Measurements from ENCODE around the gene THYN1. TPM values are rescaled to one million over a fixed set of nuclear protein-coding genes. Genes with fewer than 3 reads are reported as not detected.

The THYN1 gene
- total RNA-seq, 4 donors from 2014 or later = 37.8 to 62.7 (median 52.3) TPM

DNA sequence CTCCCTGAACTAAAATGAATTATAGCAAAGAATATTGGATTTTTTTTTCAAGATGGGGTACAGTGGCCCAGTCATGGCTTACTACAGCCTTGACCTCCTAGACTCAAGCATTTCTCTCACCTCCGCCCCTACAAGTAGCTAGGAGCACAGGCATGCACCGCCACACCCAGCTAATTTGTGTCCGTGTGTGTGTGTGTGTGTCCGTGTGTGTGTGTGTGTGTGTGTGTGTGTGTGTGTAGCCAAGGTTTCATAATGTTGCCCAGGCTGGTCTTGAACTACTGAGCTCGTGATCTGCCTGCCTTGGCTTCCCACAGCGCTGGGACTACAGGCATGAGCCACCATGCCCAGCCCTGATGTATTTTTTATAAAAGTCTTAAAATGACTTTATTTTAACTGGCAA is 12.6 kb downstream of the THYN1 start:
- no peaks in the 10 kb centered on the region for H3K9me3 ChIP-seq
- H3K4me1 ChIP-seq = no peaks in the 10 kb centered on the region
- H3K4me3 ChIP-seq = no peak overlapping the region
- H3K36me3 ChIP-seq = peaks cover 0 to 69% (median 0%) of the 10 kb centered on the region in 3 donors
- DNase-seq = no peak
- TF ChIP-seq, protein P1, sequence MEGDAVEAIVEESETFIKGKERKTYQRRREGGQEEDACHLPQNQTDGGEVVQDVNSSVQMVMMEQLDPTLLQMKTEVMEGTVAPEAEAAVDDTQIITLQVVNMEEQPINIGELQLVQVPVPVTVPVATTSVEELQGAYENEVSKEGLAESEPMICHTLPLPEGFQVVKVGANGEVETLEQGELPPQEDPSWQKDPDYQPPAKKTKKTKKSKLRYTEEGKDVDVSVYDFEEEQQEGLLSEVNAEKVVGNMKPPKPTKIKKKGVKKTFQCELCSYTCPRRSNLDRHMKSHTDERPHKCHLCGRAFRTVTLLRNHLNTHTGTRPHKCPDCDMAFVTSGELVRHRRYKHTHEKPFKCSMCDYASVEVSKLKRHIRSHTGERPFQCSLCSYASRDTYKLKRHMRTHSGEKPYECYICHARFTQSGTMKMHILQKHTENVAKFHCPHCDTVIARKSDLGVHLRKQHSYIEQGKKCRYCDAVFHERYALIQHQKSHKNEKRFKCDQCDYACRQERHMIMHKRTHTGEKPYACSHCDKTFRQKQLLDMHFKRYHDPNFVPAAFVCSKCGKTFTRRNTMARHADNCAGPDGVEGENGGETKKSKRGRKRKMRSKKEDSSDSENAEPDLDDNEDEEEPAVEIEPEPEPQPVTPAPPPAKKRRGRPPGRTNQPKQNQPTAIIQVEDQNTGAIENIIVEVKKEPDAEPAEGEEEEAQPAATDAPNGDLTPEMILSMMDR (IDR thresholded peaks at IDR 0.05) = no peak
- TF ChIP-seq POLR2A (IDR thresholded peaks at IDR 0.05) = no peak
- H3K27me3 ChIP-seq = no peaks in the 10 kb centered on the region
- no peak overlapping the region for H3K27ac ChIP-seq

DNA sequence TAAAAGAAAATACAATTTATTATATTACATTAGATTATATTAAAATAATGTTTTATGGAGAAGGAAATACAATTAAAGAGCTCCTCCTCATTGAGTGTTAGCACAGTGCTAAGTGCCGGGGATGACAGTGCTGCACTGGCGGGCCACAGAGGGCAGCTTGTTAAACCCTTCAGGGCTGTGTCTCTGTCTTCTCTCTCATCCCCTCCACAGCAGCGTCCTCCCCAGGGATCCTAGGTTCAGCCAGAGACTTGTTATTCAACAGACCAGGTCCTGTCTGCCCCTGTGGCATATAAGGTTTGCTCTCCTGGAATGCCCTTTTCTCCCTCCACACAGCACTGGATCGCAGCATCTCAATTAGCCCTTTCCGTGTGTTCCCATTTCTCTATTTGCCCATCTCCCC is 14.2 kb downstream of the THYN1 start:
- H3K4me3 ChIP-seq = no peak overlapping the region
- no peak overlapping the region for H3K27ac ChIP-seq
- DNase-seq = no peak
- H3K9me3 ChIP-seq = no peaks in the 10 kb centered on the region
- no peaks in the 10 kb centered on the region for H3K27me3 ChIP-seq
- no peak for TF ChIP-seq POLR2A (IDR thresholded peaks at IDR 0.05)
- TF ChIP-seq, protein P1 (IDR thresholded peaks at IDR 0.05) = no peak
- H3K4me1 ChIP-seq = no peaks in the 10 kb centered on the region
- H3K36me3 ChIP-seq = peaks cover 0 to 63% (median 0%) of the 10 kb centered on the region in 3 donors

DNA sequence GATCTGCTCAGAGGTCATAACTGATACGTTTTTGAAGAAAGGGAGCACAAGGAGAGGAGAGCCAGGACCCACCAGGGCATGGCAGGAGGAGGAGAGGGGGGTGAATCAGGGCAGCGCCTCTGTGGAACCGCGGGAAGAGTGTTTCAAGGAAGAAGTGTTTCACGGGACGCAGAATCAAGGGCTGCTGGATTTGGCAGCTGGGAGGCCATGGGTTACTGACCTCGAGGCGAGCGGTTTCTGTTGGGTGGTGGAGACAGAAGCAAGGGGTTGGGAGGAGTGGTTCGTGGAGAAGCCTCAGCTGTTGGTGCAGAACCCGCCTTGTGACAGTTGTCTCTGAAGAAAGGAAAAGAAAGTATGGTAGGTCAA is 15.6 kb downstream of the THYN1 start:
- Histone ChIP-seq H3K27ac (no peak overlapping the region), H3K4me3 (no peak overlapping the region), H3K9me3 (no peaks in the 10 kb centered on the region), H3K27me3 (no peaks in the 10 kb centered on the region), H3K4me1 (no peaks in the 10 kb centered on the region), H3K36me3 (peaks cover 0 to 53% (median 0%) of the 10 kb centered on the region in 3 donors)
- no peak for DNase-seq
- TF ChIP-seq, protein P1 (IDR thresholded peaks at IDR 0.05) = no peak
- TF ChIP-seq POLR2A (IDR thresholded peaks at IDR 0.05) = no peak

DNA sequence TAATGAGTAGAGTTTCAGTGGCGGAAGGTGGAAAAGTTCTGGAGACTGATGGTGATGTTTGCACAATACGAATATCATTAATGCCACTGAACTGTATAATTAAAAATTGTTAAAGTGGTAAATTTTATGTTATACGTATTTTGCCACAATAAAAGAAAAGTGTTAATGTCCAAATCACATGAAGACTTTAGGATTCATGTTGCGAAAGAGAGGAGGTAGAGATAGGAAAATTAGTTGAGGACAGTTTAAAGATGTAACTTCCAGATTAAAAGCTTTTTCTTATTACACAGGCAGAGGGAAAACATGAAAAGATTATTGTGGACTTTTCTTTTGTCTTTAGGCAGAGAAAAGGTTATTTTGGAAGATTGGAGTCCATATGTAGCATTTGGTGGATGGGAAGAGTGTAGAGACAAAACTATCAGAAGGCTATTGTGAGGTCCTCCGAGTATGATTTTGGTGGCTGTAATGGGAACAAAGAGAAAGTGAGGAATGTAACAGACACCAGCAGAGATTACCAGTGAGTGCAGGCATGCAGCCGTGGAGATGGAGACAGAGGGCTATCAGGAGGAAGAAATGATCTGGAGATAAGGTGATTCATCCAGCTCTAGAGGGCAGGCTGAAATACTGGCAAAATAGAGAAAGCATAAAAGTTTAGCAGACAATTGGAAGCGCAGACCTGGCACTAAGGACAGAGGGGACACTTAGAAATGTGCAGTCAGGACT is 16.2 kb downstream of the THYN1 start:
- no peak for DNase-seq
- Histone ChIP-seq H3K27me3 (no peaks in the 10 kb centered on the region), H3K36me3 (peaks cover 0 to 48% (median 0%) of the 10 kb centered on the region in 3 donors), H3K9me3 (no peaks in the 10 kb centered on the region), H3K27ac (no peak overlapping the region), H3K4me1 (no peaks in the 10 kb centered on the region), H3K4me3 (no peak overlapping the region)
- TF ChIP-seq, protein P1 (IDR thresholded peaks at IDR 0.05) = no peak
- TF ChIP-seq POLR2A (IDR thresholded peaks at IDR 0.05) = no peak

DNA sequence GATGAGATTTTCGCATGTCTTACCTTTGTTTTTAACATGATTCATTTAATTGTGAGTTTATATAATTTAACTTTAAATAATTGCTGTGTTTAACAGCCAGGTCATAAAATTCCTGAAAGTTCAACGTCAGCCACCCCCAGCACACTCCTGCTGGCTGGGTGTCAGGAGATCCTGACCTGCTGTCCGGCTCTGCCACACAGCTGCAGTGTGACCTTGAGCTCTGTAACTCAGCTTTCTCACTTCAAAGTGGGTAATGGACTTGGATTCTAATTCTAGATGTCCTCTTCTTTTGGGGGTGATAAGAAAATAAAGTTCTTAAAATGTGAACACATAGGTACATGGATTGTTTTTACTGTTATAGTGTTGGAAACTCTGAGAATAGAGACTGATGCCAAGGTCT is 17.8 kb downstream of the THYN1 start:
- DNase-seq = no peak
- TF ChIP-seq, protein P1 (IDR thresholded peaks at IDR 0.05) = no peak
- peaks cover 0 to 36% (median 0%) of the 10 kb centered on the region in 3 donors for H3K36me3 ChIP-seq
- no peaks in the 10 kb centered on the region for H3K27me3 ChIP-seq
- H3K9me3 ChIP-seq = no peaks in the 10 kb centered on the region
- no peak overlapping the region for H3K27ac ChIP-seq
- H3K4me1 ChIP-seq = no peaks in the 10 kb centered on the region
- no peak overlapping the region for H3K4me3 ChIP-seq

All from Peyer's patch (tissue), 4 donors.